NCI-H2196 treated with DMSO at 0.1 percent for 48 hours (cell line): ENCODE results near the gene PRC1.

Experiments
- DNase-seq: peaks from one replicate; lab custom pipeline; 2025; ENCODE audit not compliant: unreplicated experiment; lab: John Stamatoyannopoulos, UW

The PRC1 gene

DNA sequence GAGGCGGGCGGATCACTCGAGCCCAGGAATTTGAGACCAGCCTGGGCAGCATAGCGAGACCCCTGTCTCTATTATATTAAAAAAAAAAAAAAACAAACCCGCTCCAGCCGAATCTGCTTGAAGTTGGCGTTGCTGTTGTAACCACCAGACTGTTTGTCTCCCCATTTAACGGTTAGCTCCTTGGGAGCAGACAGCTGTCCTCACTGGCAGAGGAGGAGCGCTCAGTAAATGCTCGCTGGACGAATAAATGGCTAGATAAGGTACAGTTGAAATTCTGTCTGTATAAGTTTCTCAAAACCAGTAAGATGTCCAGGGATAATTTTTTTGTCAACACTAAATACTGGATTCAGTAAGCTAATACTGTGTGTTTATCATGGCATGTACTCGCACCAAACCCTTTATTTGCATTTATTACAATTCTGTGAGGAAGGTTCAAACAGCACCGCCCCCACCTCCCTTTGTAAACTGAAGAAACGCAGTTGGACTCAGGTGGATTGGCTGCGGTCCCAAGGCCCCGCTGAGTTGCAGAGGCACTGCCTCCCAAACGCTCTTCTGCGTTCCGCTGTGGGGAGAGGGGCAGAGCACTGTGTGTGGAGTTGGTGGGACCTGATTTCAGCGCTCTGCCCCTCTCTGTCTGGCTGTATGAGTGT, 38.6 kb downstream of the PRC1 start:
- no peak for DNase-seq

GRCh38 chr15:90954712-90955623, 39.4 kb downstream of the PRC1 start, which contains the start of gene RCCD1:
RCCD1 (plus strand) TSS chr15:90954884; CDS start chr15:90956735, 1,851 bp downstream.
- no peak for DNase-seq

GRCh38 chr15:90953947-90954711, 40.2 kb downstream of the PRC1 start:
- DNase-seq: no peak

- no peak for DNase-seq
Measured at GRCh38 chr15:90952901-90953677, 41.2 kb downstream of the PRC1 start.

- no peak for DNase-seq
Measured at GRCh38 chr15:90950676-90951075, 43.7 kb downstream of the PRC1 start.

DNA sequence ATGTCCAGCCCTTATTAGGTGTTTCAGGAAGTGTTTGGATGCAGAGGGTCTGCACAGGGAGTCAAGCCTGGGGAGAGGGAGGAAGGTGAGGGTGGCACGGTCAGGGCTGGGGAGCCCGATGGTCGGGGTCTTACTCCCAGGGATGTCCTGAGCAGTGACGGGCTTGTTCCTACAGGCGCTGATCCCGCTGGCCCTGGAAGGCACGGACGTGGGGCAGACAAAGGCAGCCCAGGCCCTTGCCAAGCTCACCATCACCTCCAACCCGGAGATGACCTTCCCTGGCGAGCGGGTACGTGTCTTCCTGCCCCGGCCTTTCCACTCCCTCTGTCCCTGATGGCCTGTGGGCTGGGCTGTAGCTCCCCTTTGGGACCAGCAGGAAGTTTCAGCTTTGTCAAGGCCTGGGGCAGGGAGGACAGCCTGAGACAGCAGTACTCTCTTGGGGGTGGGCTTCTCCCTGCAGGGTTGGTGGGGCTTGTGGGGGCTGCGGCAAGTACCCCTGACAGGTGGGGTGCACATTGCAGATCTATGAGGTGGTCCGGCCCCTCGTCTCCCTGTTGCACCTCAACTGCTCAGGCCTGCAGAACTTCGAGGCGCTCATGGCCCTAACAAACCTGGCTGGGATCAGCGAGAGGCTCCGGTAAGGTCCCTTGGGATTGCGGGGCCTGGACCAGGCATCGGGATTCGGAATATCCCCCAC, 44.2 kb downstream of the PRC1 start:
- no peak for DNase-seq

GRCh38 chr15:90948506-90948905, 45.8 kb downstream of the PRC1 start:
- DNase-seq: no peak

- DNase-seq: no peak
Measured at GRCh38 chr15:90947577-90948357, 46.6 kb downstream of the PRC1 start.

DNA sequence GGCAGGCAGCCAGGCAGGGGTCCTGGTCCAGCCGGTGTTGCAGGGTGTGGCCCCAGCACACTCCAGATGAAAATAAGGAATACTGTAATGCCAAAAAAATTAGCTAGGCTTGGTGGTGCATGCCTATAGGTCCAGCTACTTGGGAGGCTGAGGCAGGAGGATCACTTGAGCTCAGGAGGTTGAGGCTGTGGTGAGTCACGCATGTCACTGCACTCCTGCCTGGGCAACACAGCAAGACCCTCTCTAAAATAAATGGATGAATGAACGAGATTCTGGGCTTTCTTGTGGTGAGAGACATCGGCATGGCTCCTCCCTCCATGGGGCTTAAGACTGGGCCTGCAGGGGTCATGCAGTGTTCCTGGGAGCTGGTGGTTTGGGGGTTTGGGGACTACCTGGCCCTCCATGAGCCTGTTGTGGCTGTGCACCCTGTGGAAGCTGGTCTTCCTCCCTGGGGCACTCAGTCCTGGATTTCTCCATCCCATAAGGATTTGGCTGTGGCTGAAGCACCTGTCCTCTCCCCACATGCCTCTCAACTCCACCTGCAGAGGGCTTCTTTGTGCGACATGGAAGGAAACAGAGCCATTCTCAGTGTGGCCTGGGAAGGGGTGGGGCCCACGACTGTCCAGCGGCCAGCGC, 47.3 kb downstream of the PRC1 start:
- no peak for DNase-seq

GRCh38 chr15:90946538-90946937, 47.8 kb downstream of the PRC1 start:
- no peak for DNase-seq

DNA sequence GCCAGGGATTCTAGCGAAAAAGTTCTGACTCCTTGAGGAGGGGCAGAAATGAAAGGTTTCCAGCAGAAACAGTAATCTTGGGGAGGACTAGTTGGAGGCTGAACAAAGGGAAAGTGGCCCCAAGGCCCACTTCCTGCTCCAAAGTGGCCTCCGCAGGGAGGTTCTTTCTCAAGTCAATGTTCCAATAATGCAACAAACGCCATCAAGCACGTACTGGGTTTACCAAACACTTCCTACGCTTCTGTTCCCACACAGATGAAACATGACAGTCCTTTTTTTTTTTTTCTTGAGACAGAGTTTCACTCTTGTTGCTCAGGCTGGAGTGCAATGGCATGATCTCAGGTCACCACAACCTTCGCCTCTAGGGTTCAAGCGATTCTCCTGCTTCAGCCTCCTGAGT, 49.2 kb downstream of the PRC1 start:
- DNase-seq: no peak

GRCh38 chr15:90942354-90943120, 51.8 kb downstream of the PRC1 start:
- no peak for DNase-seq

DNA sequence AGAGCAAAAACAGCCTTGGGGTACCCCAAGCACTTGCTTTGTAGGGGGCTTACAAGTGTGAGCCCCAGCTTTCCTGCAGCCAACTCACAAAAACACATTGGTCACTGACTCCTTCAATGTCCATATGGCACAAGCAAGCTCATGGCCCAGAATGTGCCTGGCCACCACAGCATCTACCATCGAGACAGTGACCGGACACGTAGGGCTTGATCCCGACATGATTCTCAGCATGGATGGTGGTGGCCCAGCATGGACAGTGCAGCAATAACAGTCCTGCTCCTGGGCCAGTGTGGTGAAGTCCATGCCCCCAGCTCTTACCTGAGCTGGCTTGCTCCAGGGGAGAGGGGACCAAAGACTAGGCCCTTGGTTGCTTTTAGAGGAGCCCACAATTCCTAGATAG, 53.3 kb downstream of the PRC1 start:
- no peak for DNase-seq

DNA sequence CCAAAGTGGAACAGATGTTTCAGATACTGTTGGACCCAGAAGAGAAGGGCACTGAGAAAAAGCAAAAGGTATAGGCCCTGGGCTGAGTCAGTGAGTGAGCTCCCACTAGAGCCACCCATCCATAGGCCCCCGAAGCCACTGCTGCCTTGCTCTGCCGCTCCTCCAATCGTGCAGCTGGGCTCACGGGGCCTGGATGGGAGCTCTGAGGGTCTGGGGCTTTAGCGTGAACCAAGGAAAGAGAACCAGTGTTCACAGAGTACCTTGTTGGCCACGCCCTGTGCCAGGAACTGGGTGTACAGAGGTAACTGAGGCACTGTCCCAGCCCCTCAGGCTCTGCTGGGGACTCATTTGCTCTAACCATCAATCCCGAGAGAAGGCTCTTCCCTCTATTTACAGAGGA, 54.6 kb downstream of the PRC1 start:
- no peak for DNase-seq

GRCh38 chr15:90938261-90938660, 56.1 kb downstream of the PRC1 start:
- no peak for DNase-seq

DNA sequence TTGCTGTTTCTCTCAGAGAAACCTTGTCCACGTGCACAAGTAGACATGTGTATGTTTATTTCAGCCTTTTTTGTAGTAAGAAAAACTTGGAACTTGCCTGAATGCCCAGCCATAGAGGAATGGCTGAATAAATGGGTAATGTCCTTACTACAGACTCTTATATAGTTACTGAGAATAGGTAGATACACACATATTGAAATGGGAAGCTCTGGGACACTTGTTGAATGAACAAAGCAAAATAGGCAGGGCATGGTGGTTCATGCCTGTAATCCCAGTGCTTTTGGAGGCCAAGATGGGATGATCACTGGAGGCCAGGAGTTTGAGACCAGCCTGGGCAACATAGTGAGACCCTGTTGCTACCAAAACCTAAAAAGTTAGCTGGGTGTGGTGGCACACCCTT, 57.5 kb downstream of the PRC1 start:
- DNase-seq: no peak

- peak; percentile 72 for DNase-seq
Measured at GRCh38 chr15:90934949-90935751, 59.2 kb downstream of the PRC1 start, which contains the start of gene UNC45A. UNC45A (plus strand) TSS chr15:90935285; CDS start chr15:90935325, 40 bp downstream.
